Thoracic aorta (tissue), 2 donors: ENCODE measurements around the gene BBOX1. TPM values are rescaled to one million over a fixed set of nuclear protein-coding genes. Genes with fewer than 3 reads are reported as not detected.

Source experiments
- ATAC-seq: fragments of 150-250 bp; one replicate; pipeline ENCODE4 v1.8.0; 2017; ENCODE audit warnings: low read depth; ENCODE audit not compliant: insufficient number of reproducible peaks, low FRiP score
- DNase-seq: peaks from one replicate; pipeline ENCODE4 v3.0.0-alpha.2; 2020; ENCODE audit warnings: low spot score
- H3K27ac ChIP-seq, 2 donors: fragments of 200-600 bp; sonication (generic); 1 replicate in 1 of 2; 2 replicates in 1 of 2; pipeline ENCODE4 v1.5.1; 2016; ENCODE audit warnings: mild to moderate bottlenecking in 2 of 2, moderate library complexity in 2 of 2
- H3K27me3 ChIP-seq: fragments of 200-600 bp; sonication (generic); replicated peaks from 2 replicates; pipeline ENCODE4 v1.6.0; 2016; ENCODE audit warnings: mild to moderate bottlenecking; ENCODE audit not compliant: insufficient read depth
- H3K36me3 ChIP-seq: fragments of 200-600 bp; sonication (generic); one replicate; pipeline ENCODE4 v1.5.1; 2016
- H3K4me1 ChIP-seq, 2 donors: fragments of 200-600 bp; sonication (generic); 1 replicate in 1 of 2; 2 replicates in 1 of 2; pipeline versions ENCODE4 v1.5.1 to v1.6.0; 2016; ENCODE audit warnings: low read depth in 2 of 2, mild to moderate bottlenecking in 1 of 2; ENCODE audit not compliant: control insufficient read depth in 1 of 2
- H3K4me3 ChIP-seq: fragments of 200-600 bp; sonication (generic); 2 replicates; pipeline ENCODE4 v1.5.1; 2016; ENCODE audit warnings: mild to moderate bottlenecking
- H3K9me3 ChIP-seq: fragments of 200-600 bp; sonication (generic); 2 replicates; pipeline ENCODE4 v1.5.1; 2016
- total RNA-seq, 2 donors: library from RNA; depleted of rRNA; stranded (reverse); fragments of >200 nt; gene quantifications; one replicate each; pipeline versions ENCODE4 v1.1.0 to v1.2.3, GENCODE V29; 2016
- TF ChIP-seq, protein P1 (sequence below): fragments of 200-600 bp; sonication (generic); IDR thresholded peaks from one replicate; pipeline ENCODE4 v1.5.1; 2019; ENCODE audit warnings: antibody characterized with exemption

The BBOX1 gene
- total RNA-seq, 2 donors from 2014 or later = not detected

- no peak overlapping the region for H3K27ac ChIP-seq
- H3K36me3 ChIP-seq = no peaks in the 10 kb centered on the region
- peaks cover 0 to 18% of the 10 kb centered on the region in 2 donors for H3K4me1 ChIP-seq
- no peak for ATAC-seq
- TF ChIP-seq, protein P1, sequence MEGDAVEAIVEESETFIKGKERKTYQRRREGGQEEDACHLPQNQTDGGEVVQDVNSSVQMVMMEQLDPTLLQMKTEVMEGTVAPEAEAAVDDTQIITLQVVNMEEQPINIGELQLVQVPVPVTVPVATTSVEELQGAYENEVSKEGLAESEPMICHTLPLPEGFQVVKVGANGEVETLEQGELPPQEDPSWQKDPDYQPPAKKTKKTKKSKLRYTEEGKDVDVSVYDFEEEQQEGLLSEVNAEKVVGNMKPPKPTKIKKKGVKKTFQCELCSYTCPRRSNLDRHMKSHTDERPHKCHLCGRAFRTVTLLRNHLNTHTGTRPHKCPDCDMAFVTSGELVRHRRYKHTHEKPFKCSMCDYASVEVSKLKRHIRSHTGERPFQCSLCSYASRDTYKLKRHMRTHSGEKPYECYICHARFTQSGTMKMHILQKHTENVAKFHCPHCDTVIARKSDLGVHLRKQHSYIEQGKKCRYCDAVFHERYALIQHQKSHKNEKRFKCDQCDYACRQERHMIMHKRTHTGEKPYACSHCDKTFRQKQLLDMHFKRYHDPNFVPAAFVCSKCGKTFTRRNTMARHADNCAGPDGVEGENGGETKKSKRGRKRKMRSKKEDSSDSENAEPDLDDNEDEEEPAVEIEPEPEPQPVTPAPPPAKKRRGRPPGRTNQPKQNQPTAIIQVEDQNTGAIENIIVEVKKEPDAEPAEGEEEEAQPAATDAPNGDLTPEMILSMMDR = no peak
- no peak overlapping the region for H3K4me3 ChIP-seq
- DNase-seq = no peak
- no peaks in the 10 kb centered on the region for H3K9me3 ChIP-seq
- no peaks in the 10 kb centered on the region for H3K27me3 ChIP-seq
These were observed 23.5 kb downstream of the BBOX1 start for GRCh38 chr11:27064086-27064485.

GRCh38 chr11:27075192-27075591 is 34.6 kb downstream of the BBOX1 start:
- no peak for ATAC-seq
- no peaks in the 10 kb centered on the region for H3K27me3 ChIP-seq

DNA sequence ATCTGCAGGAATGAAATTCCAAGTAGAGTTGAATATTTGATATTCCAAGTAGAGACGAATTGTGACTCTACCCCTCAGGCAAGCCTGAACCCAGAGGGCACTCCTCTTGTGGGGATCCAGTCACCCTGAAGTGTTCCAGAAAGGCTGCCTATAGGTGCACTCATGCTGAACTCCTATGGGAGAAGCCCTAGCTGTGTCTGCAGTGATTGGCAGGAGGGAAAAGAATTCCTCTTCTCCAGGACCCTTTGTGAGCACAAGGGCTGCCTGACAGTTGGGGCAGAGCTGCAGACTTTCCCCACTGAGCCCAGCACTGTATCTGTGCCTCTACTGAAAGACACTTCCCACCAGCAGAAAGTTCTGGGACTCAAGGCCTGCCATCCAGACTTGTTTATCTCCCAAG is 35.0 kb downstream of the BBOX1 start:
- DNase-seq (no peak), ATAC-seq (no peak)
- Histone ChIP-seq H3K27ac (no peak overlapping the region), H3K4me3 (no peak overlapping the region), H3K36me3 (no peaks in the 10 kb centered on the region), H3K9me3 (no peaks in the 10 kb centered on the region), H3K4me1 (peaks cover 0 to 16% of the 10 kb centered on the region in 2 donors), H3K27me3 (no peaks in the 10 kb centered on the region)
- TF ChIP-seq, protein P1 = no peak

More at GRCh38 chr11:27075192-27075591, 34.6 kb downstream of the BBOX1 start:
- no peak overlapping the region for H3K4me3 ChIP-seq
- H3K4me1 ChIP-seq = peaks cover 0 to 16% of the 10 kb centered on the region in 2 donors
- H3K36me3 ChIP-seq = no peaks in the 10 kb centered on the region
- H3K9me3 ChIP-seq = no peaks in the 10 kb centered on the region
- no peak overlapping the region for H3K27ac ChIP-seq
- DNase-seq = no peak
- TF ChIP-seq, protein P1 = no peak

- no peaks in the 10 kb centered on the region for H3K27me3 ChIP-seq
- DNase-seq = no peak
- no peak overlapping the region for H3K27ac ChIP-seq
- ATAC-seq = no peak
- H3K4me1 ChIP-seq = peaks cover 0 to 20% of the 10 kb centered on the region in 2 donors
- no peaks in the 10 kb centered on the region for H3K36me3 ChIP-seq
- no peak overlapping the region for H3K4me3 ChIP-seq
- no peaks in the 10 kb centered on the region for H3K9me3 ChIP-seq
- TF ChIP-seq, protein P1 = no peak
These were observed 35.5 kb downstream of the BBOX1 start for GRCh38 chr11:27076121-27076589.

DNA sequence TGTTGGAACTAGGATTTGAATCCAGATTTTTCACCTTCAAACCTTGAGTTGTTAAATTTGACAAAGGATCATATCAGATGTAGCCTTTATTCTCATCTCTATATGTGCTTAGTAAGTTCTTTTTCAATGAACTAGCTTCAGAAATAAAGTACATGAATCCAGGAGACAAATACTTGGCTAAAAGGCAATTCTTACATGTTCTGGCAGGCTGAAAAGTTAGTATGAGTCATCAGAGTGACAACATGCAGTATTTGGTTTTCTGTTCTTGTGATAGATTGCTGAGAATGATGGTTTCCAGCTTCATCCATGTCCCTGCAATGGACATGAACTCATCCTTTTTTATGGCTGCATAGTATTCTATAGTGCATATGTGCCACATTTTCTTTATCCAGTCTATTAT is 40.4 kb downstream of the BBOX1 start:
- Histone ChIP-seq H3K27ac (no peak overlapping the region), H3K4me3 (no peak overlapping the region), H3K4me1 (peaks cover 0 to 33% of the 10 kb centered on the region in 2 donors), H3K9me3 (no peaks in the 10 kb centered on the region), H3K36me3 (no peaks in the 10 kb centered on the region), H3K27me3 (no peaks in the 10 kb centered on the region)
- ATAC-seq = no peak
- TF ChIP-seq, protein P1 = no peak
- DNase-seq = no peak
